Measurements from ENCODE around the gene NTNG2.
"Not testable (repeated sequence)": the region's sequence is repeated elsewhere in the genome, so short reads cannot be mapped to it uniquely, and the experiment has no call there.

Gene NTNG2

GRCh38 chr9:132161743-132162184, at the start of gene NTNG2:
NTNG2 (plus strand) TSS chr9:132162058; CDS start chr9:132166832, 4,774 bp downstream.
- Mint-ChIP-seq H3K9me3 (no peaks in the 10 kb centered on the region), H3K27ac (ENCODE audit: low read depth) (peak within 1 kb of the TSS; percentile 85), H3K27me3 (peaks cover 43% of the 10 kb centered on the region), H3K4me3 (peak within 1 kb of the TSS; percentile 94), H3K36me3 (ENCODE audit: insufficient read depth) (peaks cover 6% of the 10 kb centered on the region), H3K4me1 (peaks cover 14% of the 10 kb centered on the region)
- no peak for DNase-seq (ENCODE audit: low spot score in 2 of 2)
- ATAC-seq (replicated peaks; ENCODE audit: extremely low read depth, poor library complexity, severe bottlenecking): no peak

GRCh38 chr9:132114102-132114707, 47.7 kb upstream of the NTNG2 start:
- DNase-seq (ENCODE audit: low spot score in 2 of 2): peak in 1 of 2 donors; percentile 19
- no peak overlapping the region for H3K4me3 Mint-ChIP-seq
- H3K27ac Mint-ChIP-seq (ENCODE audit: low read depth): no peak overlapping the region
- H3K4me1 Mint-ChIP-seq: no peaks in the 10 kb centered on the region
- H3K27me3 Mint-ChIP-seq: peaks cover 79% of the 10 kb centered on the region
- H3K9me3 Mint-ChIP-seq: no peaks in the 10 kb centered on the region
- H3K36me3 Mint-ChIP-seq (ENCODE audit: insufficient read depth): no peaks in the 10 kb centered on the region
- ATAC-seq (replicated peaks; ENCODE audit: extremely low read depth, poor library complexity, severe bottlenecking): no peak

- peaks cover 84% of the 10 kb centered on the region for H3K27me3 Mint-ChIP-seq
- no peak overlapping the region for H3K27ac Mint-ChIP-seq (ENCODE audit: low read depth)
- ATAC-seq (replicated peaks; ENCODE audit: extremely low read depth, poor library complexity, severe bottlenecking): no peak
- DNase-seq (ENCODE audit: low spot score in 2 of 2): no peak
- H3K4me3 Mint-ChIP-seq: no peak overlapping the region
- H3K36me3 Mint-ChIP-seq (ENCODE audit: insufficient read depth): no peaks in the 10 kb centered on the region
- H3K4me1 Mint-ChIP-seq: no peaks in the 10 kb centered on the region
- H3K9me3 Mint-ChIP-seq: no peaks in the 10 kb centered on the region
These were observed 45.3 kb upstream of the NTNG2 start for GRCh38 chr9:132116583-132116982.

- Mint-ChIP-seq H3K4me1 (no peaks in the 10 kb centered on the region), H3K4me3 (no peak overlapping the region), H3K27ac (ENCODE audit: low read depth) (no peak overlapping the region), H3K27me3 (peaks cover 88% of the 10 kb centered on the region), H3K36me3 (ENCODE audit: insufficient read depth) (no peaks in the 10 kb centered on the region), H3K9me3 (no peaks in the 10 kb centered on the region)
- ATAC-seq (replicated peaks; ENCODE audit: extremely low read depth, poor library complexity, severe bottlenecking): no peak
- no peak for DNase-seq (ENCODE audit: low spot score in 2 of 2)
These were observed 44.2 kb upstream of the NTNG2 start for GRCh38 chr9:132117694-132118093.

GRCh38 chr9:132121021-132121420, 40.8 kb upstream of the NTNG2 start:
- no peak for ATAC-seq (replicated peaks; ENCODE audit: extremely low read depth, poor library complexity, severe bottlenecking)
- H3K4me1 Mint-ChIP-seq: peaks cover 4% of the 10 kb centered on the region
- H3K36me3 Mint-ChIP-seq (ENCODE audit: insufficient read depth): no peaks in the 10 kb centered on the region
- peaks cover 93% of the 10 kb centered on the region for H3K27me3 Mint-ChIP-seq
- H3K4me3 Mint-ChIP-seq: no peak overlapping the region
- no peak overlapping the region for H3K27ac Mint-ChIP-seq (ENCODE audit: low read depth)
- no peak for DNase-seq (ENCODE audit: low spot score in 2 of 2)
- H3K9me3 Mint-ChIP-seq: no peaks in the 10 kb centered on the region

GRCh38 chr9:132124800-132125199, 37.1 kb upstream of the NTNG2 start:
- Mint-ChIP-seq H3K4me1 (peaks cover 10% of the 10 kb centered on the region), H3K4me3 (no peak overlapping the region), H3K27me3 (peaks cover 92% of the 10 kb centered on the region), H3K27ac (ENCODE audit: low read depth) (no peak overlapping the region), H3K9me3 (no peaks in the 10 kb centered on the region), H3K36me3 (ENCODE audit: insufficient read depth) (no peaks in the 10 kb centered on the region)
- ATAC-seq (replicated peaks; ENCODE audit: extremely low read depth, poor library complexity, severe bottlenecking) (no peak), DNase-seq (ENCODE audit: low spot score in 2 of 2) (no peak)

- Mint-ChIP-seq H3K4me3 (no peak overlapping the region), H3K4me1 (peaks cover 10% of the 10 kb centered on the region), H3K27ac (ENCODE audit: low read depth) (no peak overlapping the region), H3K9me3 (no peaks in the 10 kb centered on the region), H3K27me3 (peaks cover 92% of the 10 kb centered on the region), H3K36me3 (ENCODE audit: insufficient read depth) (no peaks in the 10 kb centered on the region)
- ATAC-seq (replicated peaks; ENCODE audit: extremely low read depth, poor library complexity, severe bottlenecking) (no peak), DNase-seq (ENCODE audit: low spot score in 2 of 2) (no peak)
These were observed 36.5 kb upstream of the NTNG2 start for GRCh38 chr9:132125361-132125760.

- Mint-ChIP-seq H3K4me1 (peaks cover 10% of the 10 kb centered on the region), H3K36me3 (ENCODE audit: insufficient read depth) (no peaks in the 10 kb centered on the region), H3K27ac (ENCODE audit: low read depth) (no peak overlapping the region), H3K4me3 (peak overlapping the region; percentile 61), H3K9me3 (no peaks in the 10 kb centered on the region), H3K27me3 (peaks cover 92% of the 10 kb centered on the region)
- DNase-seq (ENCODE audit: low spot score in 2 of 2): no peak
- no peak for ATAC-seq (replicated peaks; ENCODE audit: extremely low read depth, poor library complexity, severe bottlenecking)
These were observed 35.7 kb upstream of the NTNG2 start for GRCh38 chr9:132125944-132126679.

- Mint-ChIP-seq H3K27me3 (peaks cover 92% of the 10 kb centered on the region), H3K27ac (ENCODE audit: low read depth) (no peak overlapping the region), H3K4me3 (peak overlapping the region; percentile 61), H3K4me1 (peaks cover 10% of the 10 kb centered on the region), H3K36me3 (ENCODE audit: insufficient read depth) (no peaks in the 10 kb centered on the region), H3K9me3 (no peaks in the 10 kb centered on the region)
- no peak for DNase-seq (ENCODE audit: low spot score in 2 of 2)
- ATAC-seq (replicated peaks; ENCODE audit: extremely low read depth, poor library complexity, severe bottlenecking): no peak
These were observed 35.1 kb upstream of the NTNG2 start for GRCh38 chr9:132126680-132127236.

- no peak overlapping the region for H3K27ac Mint-ChIP-seq (ENCODE audit: low read depth)
- no peak for DNase-seq (ENCODE audit: low spot score in 2 of 2)
- peaks cover 10% of the 10 kb centered on the region for H3K4me1 Mint-ChIP-seq
- H3K4me3 Mint-ChIP-seq: no peak overlapping the region
- H3K36me3 Mint-ChIP-seq (ENCODE audit: insufficient read depth): peaks cover under 1% of the 10 kb centered on the region
- peaks cover 94% of the 10 kb centered on the region for H3K27me3 Mint-ChIP-seq
- no peaks in the 10 kb centered on the region for H3K9me3 Mint-ChIP-seq
- ATAC-seq (replicated peaks; ENCODE audit: extremely low read depth, poor library complexity, severe bottlenecking): no peak
These were observed 33.8 kb upstream of the NTNG2 start for GRCh38 chr9:132127888-132128534.

GRCh38 chr9:132129535-132129934, 32.3 kb upstream of the NTNG2 start:
- Mint-ChIP-seq H3K36me3 (ENCODE audit: insufficient read depth) (peaks cover 1% of the 10 kb centered on the region), H3K4me3 (no peak overlapping the region), H3K4me1 (peaks cover 10% of the 10 kb centered on the region), H3K27me3 (peaks cover 94% of the 10 kb centered on the region), H3K27ac (ENCODE audit: low read depth) (no peak overlapping the region), H3K9me3 (no peaks in the 10 kb centered on the region)
- no peak for ATAC-seq (replicated peaks; ENCODE audit: extremely low read depth, poor library complexity, severe bottlenecking)
- no peak for DNase-seq (ENCODE audit: low spot score in 2 of 2)

- H3K27me3 Mint-ChIP-seq: peaks cover 81% of the 10 kb centered on the region
- not testable (repeated sequence) for H3K36me3 Mint-ChIP-seq (ENCODE audit: insufficient read depth); H3K4me1 Mint-ChIP-seq; H3K27ac Mint-ChIP-seq (ENCODE audit: low read depth); H3K9me3 Mint-ChIP-seq; H3K4me3 Mint-ChIP-seq; DNase-seq (ENCODE audit: low spot score in 2 of 2); ATAC-seq (replicated peaks; ENCODE audit: extremely low read depth, poor library complexity, severe bottlenecking)
These were observed 27.8 kb upstream of the NTNG2 start for GRCh38 chr9:132134085-132134484.
